Measurements from ENCODE around the gene SLC44A5.

Gene SLC44A5

GRCh38 chr1:75172556-75172955 is 438.4 kb downstream of the SLC44A5 start:
- no peak overlapping the region for H3K27ac ChIP-seq
- H3K27me3 ChIP-seq = no peaks in the 10 kb centered on the region
- no peaks in the 10 kb centered on the region for H3K9me3 ChIP-seq
- no peaks in the 10 kb centered on the region for H3K4me1 ChIP-seq (ENCODE audit: control insufficient read depth in 1 of 2, insufficient read depth in 1 of 2, low read depth in 1 of 2, low read length in 1 of 2)
- H3K4me3 ChIP-seq (ENCODE audit: low read depth in 1 of 2, low read length in 1 of 2) = no peak overlapping the region
- no peaks in the 10 kb centered on the region for H3K36me3 ChIP-seq
- TF ChIP-seq, protein P1, sequence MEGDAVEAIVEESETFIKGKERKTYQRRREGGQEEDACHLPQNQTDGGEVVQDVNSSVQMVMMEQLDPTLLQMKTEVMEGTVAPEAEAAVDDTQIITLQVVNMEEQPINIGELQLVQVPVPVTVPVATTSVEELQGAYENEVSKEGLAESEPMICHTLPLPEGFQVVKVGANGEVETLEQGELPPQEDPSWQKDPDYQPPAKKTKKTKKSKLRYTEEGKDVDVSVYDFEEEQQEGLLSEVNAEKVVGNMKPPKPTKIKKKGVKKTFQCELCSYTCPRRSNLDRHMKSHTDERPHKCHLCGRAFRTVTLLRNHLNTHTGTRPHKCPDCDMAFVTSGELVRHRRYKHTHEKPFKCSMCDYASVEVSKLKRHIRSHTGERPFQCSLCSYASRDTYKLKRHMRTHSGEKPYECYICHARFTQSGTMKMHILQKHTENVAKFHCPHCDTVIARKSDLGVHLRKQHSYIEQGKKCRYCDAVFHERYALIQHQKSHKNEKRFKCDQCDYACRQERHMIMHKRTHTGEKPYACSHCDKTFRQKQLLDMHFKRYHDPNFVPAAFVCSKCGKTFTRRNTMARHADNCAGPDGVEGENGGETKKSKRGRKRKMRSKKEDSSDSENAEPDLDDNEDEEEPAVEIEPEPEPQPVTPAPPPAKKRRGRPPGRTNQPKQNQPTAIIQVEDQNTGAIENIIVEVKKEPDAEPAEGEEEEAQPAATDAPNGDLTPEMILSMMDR (IDR thresholded peaks at IDR 0.05) = no peak

GRCh38 chr1:75171876-75172275 is 439.0 kb downstream of the SLC44A5 start:
- TF ChIP-seq, protein P1 (IDR thresholded peaks at IDR 0.05) = no peak
- no peaks in the 10 kb centered on the region for H3K27me3 ChIP-seq
- H3K9me3 ChIP-seq = no peaks in the 10 kb centered on the region
- H3K4me3 ChIP-seq (ENCODE audit: low read depth in 1 of 2, low read length in 1 of 2) = no peak overlapping the region
- H3K27ac ChIP-seq = no peak overlapping the region
- no peaks in the 10 kb centered on the region for H3K4me1 ChIP-seq (ENCODE audit: control insufficient read depth in 1 of 2, insufficient read depth in 1 of 2, low read depth in 1 of 2, low read length in 1 of 2)
- no peaks in the 10 kb centered on the region for H3K36me3 ChIP-seq

- TF ChIP-seq, protein P1 (IDR thresholded peaks at IDR 0.05) = no peak
Measured at GRCh38 chr1:75170981-75171380, 439.9 kb downstream of the SLC44A5 start.

DNA sequence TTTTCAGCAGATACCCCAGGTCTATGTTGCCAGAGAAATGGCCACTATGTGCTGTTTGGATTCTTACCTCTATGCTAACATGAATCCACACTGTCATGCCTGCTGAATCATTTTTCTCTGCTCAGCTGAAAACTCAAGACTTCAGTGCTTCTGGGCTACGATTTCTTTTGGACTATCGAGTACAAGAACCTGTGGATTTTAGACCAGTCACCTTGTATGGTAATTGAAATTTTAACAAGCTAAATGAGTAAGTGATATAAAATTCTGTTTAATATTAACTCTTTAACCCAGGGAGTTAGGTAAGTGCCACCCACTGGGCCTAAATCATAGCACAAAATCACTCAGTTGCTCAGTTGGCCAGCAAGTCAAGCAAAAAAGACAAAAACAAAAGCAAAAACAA is 440.9 kb downstream of the SLC44A5 start:
- Histone ChIP-seq H3K27me3 (no peaks in the 10 kb centered on the region), H3K36me3 (no peaks in the 10 kb centered on the region), H3K27ac (no peak overlapping the region), H3K4me1 (ENCODE audit: control insufficient read depth in 1 of 2, insufficient read depth in 1 of 2, low read depth in 1 of 2, low read length in 1 of 2) (no peaks in the 10 kb centered on the region), H3K9me3 (no peaks in the 10 kb centered on the region), H3K4me3 (ENCODE audit: low read depth in 1 of 2, low read length in 1 of 2) (no peak overlapping the region)
- TF ChIP-seq, protein P1 (IDR thresholded peaks at IDR 0.05) = no peak

More at GRCh38 chr1:75170981-75171380, 439.9 kb downstream of the SLC44A5 start:
- Histone ChIP-seq H3K27me3 (no peaks in the 10 kb centered on the region), H3K27ac (no peak overlapping the region), H3K4me3 (ENCODE audit: low read depth in 1 of 2, low read length in 1 of 2) (no peak overlapping the region), H3K4me1 (ENCODE audit: control insufficient read depth in 1 of 2, insufficient read depth in 1 of 2, low read depth in 1 of 2, low read length in 1 of 2) (no peaks in the 10 kb centered on the region), H3K9me3 (no peaks in the 10 kb centered on the region), H3K36me3 (no peaks in the 10 kb centered on the region)

GRCh38 chr1:75166821-75167220 is 444.1 kb downstream of the SLC44A5 start:
- H3K4me3 ChIP-seq (ENCODE audit: low read depth in 1 of 2, low read length in 1 of 2) = no peak overlapping the region
- TF ChIP-seq, protein P1 (IDR thresholded peaks at IDR 0.05) = no peak
- H3K27me3 ChIP-seq = no peaks in the 10 kb centered on the region
- H3K27ac ChIP-seq = no peak overlapping the region
- no peaks in the 10 kb centered on the region for H3K36me3 ChIP-seq
- no peaks in the 10 kb centered on the region for H3K9me3 ChIP-seq
- H3K4me1 ChIP-seq (ENCODE audit: control insufficient read depth in 1 of 2, insufficient read depth in 1 of 2, low read depth in 1 of 2, low read length in 1 of 2) = no peaks in the 10 kb centered on the region

- Histone ChIP-seq H3K27me3 (no peaks in the 10 kb centered on the region), H3K27ac (no peak overlapping the region), H3K36me3 (no peaks in the 10 kb centered on the region), H3K4me1 (ENCODE audit: control insufficient read depth in 1 of 2, insufficient read depth in 1 of 2, low read depth in 1 of 2, low read length in 1 of 2) (no peaks in the 10 kb centered on the region), H3K9me3 (no peaks in the 10 kb centered on the region), H3K4me3 (ENCODE audit: low read depth in 1 of 2, low read length in 1 of 2) (no peak overlapping the region)
- TF ChIP-seq, protein P1 (IDR thresholded peaks at IDR 0.05) = no peak
Measured at GRCh38 chr1:75165264-75165663, 445.6 kb downstream of the SLC44A5 start.

All from neutrophil (primary cell).